ENCODE data around the gene MED13L. TPM values are rescaled to one million over a fixed set of nuclear protein-coding genes. Genes with fewer than 3 reads are reported as not detected.
A peak's percentile ranks its signal among the peaks of the same experiment; 100 is the strongest.

Gene MED13L
- total RNA-seq, 4 donors from 2014 or later, result 126 to 194 (median 154) TPM

DNA sequence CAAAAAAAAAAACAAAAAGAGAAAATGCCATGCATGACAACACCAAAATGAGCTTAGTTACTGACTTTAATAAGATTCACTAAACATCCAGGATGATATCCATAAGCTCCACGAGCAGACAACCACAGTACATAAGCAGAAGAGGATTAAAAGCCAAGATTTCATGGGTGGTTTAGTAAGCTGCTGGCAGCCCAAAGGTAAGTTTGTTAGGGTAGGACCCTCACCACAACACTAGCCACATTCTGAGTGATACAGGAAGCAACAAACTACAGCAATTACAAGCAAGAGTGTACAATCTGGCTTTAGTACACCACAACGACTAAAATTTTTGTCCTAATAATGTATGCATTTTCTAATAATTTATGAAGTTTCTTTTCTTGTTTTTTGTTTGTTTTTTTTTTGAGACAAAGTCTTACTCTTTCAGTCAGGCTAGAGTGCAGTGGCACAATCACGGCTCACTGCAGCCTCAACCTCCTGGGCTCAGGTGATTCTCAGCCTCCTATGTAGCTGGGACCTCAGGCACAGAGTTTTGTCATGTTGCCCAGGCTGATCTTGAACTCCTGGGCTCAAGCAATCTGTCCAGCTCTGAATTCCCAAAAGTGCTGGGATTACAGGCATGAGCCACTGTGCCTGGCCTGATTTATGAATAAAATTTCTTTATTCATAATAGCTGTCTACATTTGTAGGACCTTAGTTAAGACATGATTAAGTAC lies 221.4 kb downstream of the MED13L start:
- no peak for DNase-seq
- WGBS, 2 donors (ENCODE audit: low coverage in 1 of 2), result 69 to 78% methylated on average over 2 to 3 of the region's 3 CpGs
- intact Hi-C loops (cut with DNase I; ENCODE audit: low total_unique reads), result no loop called here
- no peaks in the 10 kb centered on the region for H3K9me3 ChIP-seq
- no peak for TF ChIP-seq POLR2AphosphoS5 (IDR thresholded peaks at IDR 0.05)
- no peak for TF ChIP-seq EP300 (IDR thresholded peaks at IDR 0.05; ENCODE audit: low read depth)
- TF ChIP-seq, protein P1, sequence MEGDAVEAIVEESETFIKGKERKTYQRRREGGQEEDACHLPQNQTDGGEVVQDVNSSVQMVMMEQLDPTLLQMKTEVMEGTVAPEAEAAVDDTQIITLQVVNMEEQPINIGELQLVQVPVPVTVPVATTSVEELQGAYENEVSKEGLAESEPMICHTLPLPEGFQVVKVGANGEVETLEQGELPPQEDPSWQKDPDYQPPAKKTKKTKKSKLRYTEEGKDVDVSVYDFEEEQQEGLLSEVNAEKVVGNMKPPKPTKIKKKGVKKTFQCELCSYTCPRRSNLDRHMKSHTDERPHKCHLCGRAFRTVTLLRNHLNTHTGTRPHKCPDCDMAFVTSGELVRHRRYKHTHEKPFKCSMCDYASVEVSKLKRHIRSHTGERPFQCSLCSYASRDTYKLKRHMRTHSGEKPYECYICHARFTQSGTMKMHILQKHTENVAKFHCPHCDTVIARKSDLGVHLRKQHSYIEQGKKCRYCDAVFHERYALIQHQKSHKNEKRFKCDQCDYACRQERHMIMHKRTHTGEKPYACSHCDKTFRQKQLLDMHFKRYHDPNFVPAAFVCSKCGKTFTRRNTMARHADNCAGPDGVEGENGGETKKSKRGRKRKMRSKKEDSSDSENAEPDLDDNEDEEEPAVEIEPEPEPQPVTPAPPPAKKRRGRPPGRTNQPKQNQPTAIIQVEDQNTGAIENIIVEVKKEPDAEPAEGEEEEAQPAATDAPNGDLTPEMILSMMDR (IDR thresholded peaks at IDR 0.05), result no peak
- TF ChIP-seq POLR2A (IDR thresholded peaks at IDR 0.05), result no peak
- in situ Hi-C loops (cut with MboI; ENCODE audit: low pct_ligation_motif_present in 1 of 4, low pct_unique_long_range_greater_than_20kb in 1 of 4, low sequenced_read_pairs in 3 of 4), result no loop called here
- no peaks in the 10 kb centered on the region for H3K36me3 ChIP-seq
- H3K27me3 ChIP-seq, result no peaks in the 10 kb centered on the region
- no peak overlapping the region for H3K4me3 ChIP-seq
- no peak overlapping the region for H3K27ac ChIP-seq
- H3K4me1 ChIP-seq, result peaks cover 10 to 33% (median 16%) of the 10 kb centered on the region in 4 donors

DNA sequence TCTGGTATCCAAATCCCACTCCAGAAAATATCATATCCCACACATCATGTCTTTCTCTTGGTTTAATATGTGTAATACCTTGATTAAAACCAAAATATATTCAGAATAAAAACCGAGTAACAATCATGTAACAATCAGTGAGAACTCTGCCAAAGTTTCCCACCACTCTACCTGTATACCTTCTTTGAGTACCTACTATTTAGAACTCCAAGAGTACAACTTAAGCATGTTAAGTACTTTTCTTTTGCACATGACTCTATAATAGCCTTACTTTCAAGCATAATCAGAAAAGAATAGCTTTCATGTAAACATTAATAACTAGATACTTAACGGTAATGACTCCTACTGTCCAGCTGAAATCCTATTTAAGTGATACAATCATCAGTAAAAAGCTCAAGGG lies 223.2 kb downstream of the MED13L start:
- intact Hi-C loops (cut with DNase I; ENCODE audit: low total_unique reads), result no loop called here
- in situ Hi-C loops (cut with MboI; ENCODE audit: low pct_ligation_motif_present in 1 of 4, low pct_unique_long_range_greater_than_20kb in 1 of 4, low sequenced_read_pairs in 3 of 4), result no loop called here
- Histone ChIP-seq H3K27ac (peak overlapping the region in 1 of 4 donors; percentile 53), H3K36me3 (no peaks in the 10 kb centered on the region), H3K9me3 (no peaks in the 10 kb centered on the region), H3K4me1 (peaks cover 10 to 43% (median 24%) of the 10 kb centered on the region in 4 donors), H3K27me3 (no peaks in the 10 kb centered on the region), H3K4me3 (no peak overlapping the region)
- DNase-seq, result no peak
- TF ChIP-seq POLR2AphosphoS5 (IDR thresholded peaks at IDR 0.05) (no peak), POLR2A (IDR thresholded peaks at IDR 0.05) (no peak), EP300 (IDR thresholded peaks at IDR 0.05; ENCODE audit: low read depth) (no peak)
- TF ChIP-seq, protein P1 (IDR thresholded peaks at IDR 0.05), result no peak
- WGBS, 2 donors (ENCODE audit: low coverage in 1 of 2), result 55 to 78% methylated on average over 2 of the region's 2 CpGs

GRCh38 chr12:116053479-116054200 lies 223.9 kb downstream of the MED13L start:
- DNase-seq, result peak; percentile 23

DNA sequence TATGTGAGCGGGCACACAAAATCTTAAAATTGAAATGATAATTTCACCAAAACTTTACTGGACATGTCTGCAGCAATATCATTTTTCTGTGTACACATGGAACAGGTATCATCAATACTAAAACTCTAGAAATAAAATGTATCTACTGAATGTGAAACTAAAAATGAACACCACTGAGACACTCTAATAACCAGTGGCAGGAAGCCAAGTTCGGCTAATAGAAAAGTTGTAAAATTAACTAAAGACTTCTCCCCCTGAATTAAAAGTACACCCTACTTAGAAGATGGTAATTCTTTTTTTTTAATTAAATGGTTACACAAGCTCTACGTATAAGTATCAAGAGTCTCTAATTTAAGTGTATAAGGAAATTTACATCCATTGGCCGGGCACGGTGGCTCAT lies 227.2 kb downstream of the MED13L start:
- Histone ChIP-seq H3K4me3 (no peak overlapping the region), H3K36me3 (no peaks in the 10 kb centered on the region), H3K9me3 (no peaks in the 10 kb centered on the region), H3K4me1 (peaks cover 13 to 44% (median 30%) of the 10 kb centered on the region in 4 donors), H3K27ac (no peak overlapping the region), H3K27me3 (no peaks in the 10 kb centered on the region)
- in situ Hi-C loops (cut with MboI; ENCODE audit: low pct_ligation_motif_present in 1 of 4, low pct_unique_long_range_greater_than_20kb in 1 of 4, low sequenced_read_pairs in 3 of 4), result no loop called here
- no peak for DNase-seq
- TF ChIP-seq EP300 (IDR thresholded peaks at IDR 0.05; ENCODE audit: low read depth) (no peak), POLR2AphosphoS5 (IDR thresholded peaks at IDR 0.05) (no peak), POLR2A (IDR thresholded peaks at IDR 0.05) (no peak)
- TF ChIP-seq, protein P1 (IDR thresholded peaks at IDR 0.05), result no peak
- intact Hi-C loops (cut with DNase I; ENCODE audit: low total_unique reads), result no loop called here
- 71 to 81% methylated on average over 5 of the region's 5 CpGs for WGBS, 2 donors (ENCODE audit: low coverage in 1 of 2)

More at GRCh38 chr12:116053479-116054200, 223.9 kb downstream of the MED13L start:
- Histone ChIP-seq H3K4me1 (peaks cover 12 to 47% (median 29%) of the 10 kb centered on the region in 4 donors), H3K9me3 (no peaks in the 10 kb centered on the region), H3K27ac (peak overlapping the region; percentile 4 to 53 (median 33)), H3K27me3 (no peaks in the 10 kb centered on the region), H3K36me3 (no peaks in the 10 kb centered on the region), H3K4me3 (no peak overlapping the region)
- 16 to 25% methylated on average over 3 of the region's 3 CpGs for WGBS, 2 donors (ENCODE audit: low coverage in 1 of 2)
- intact Hi-C loops (cut with DNase I; ENCODE audit: low total_unique reads) (no loop called here), in situ Hi-C loops (cut with MboI; ENCODE audit: low pct_ligation_motif_present in 1 of 4, low pct_unique_long_range_greater_than_20kb in 1 of 4, low sequenced_read_pairs in 3 of 4) (no loop called here)
- TF ChIP-seq, protein P1 (IDR thresholded peaks at IDR 0.05), result no peak
- TF ChIP-seq POLR2AphosphoS5 (IDR thresholded peaks at IDR 0.05) (peak in 1 of 3 donors; percentile 37), EP300 (IDR thresholded peaks at IDR 0.05; ENCODE audit: low read depth) (no peak), POLR2A (IDR thresholded peaks at IDR 0.05) (no peak)

Measured in transverse colon (tissue), 4 donors.